HEK293 (cell line): Measurements from ENCODE around the gene RDH5.

Source experiments
- ATF2 ChIP-seq: fragments of 450-650 bp; formaldehyde crosslinking; IDR thresholded peaks from 2 replicates; pipeline ENCODE4 v1.5.1; 2016; ENCODE audit warnings: missing biosample characterization, missing genetic modification characterization, low read depth
- BCL11B ChIP-seq: fragments of 450-650 bp; formaldehyde crosslinking; IDR thresholded peaks from 2 replicates; pipeline ENCODE4 v1.5.1; 2016; ENCODE audit warnings: low read depth, missing biosample characterization, missing genetic modification characterization
- EGR2 ChIP-seq: fragments of 450-650 bp; formaldehyde crosslinking; IDR thresholded peaks from 2 replicates; pipeline ENCODE4 v1.5.1; 2016; ENCODE audit warnings: low read depth, missing biosample characterization, missing genetic modification characterization
- GFI1B ChIP-seq: fragments of 450-650 bp; formaldehyde crosslinking; IDR thresholded peaks from 2 replicates; pipeline ENCODE4 v1.5.1; 2016; ENCODE audit warnings: missing biosample characterization, missing genetic modification characterization
- KLF1 ChIP-seq: fragments of 450-650 bp; formaldehyde crosslinking; IDR thresholded peaks from 2 replicates; pipeline ENCODE4 v1.5.1; 2016; ENCODE audit warnings: missing biosample characterization, missing genetic modification characterization
- MEIS1 ChIP-seq: sonication (generic); formaldehyde crosslinking; IDR thresholded peaks from 2 replicates; pipeline ENCODE4 v1.8.1; 2022; ENCODE audit warnings: missing genetic modification reagents, mild to moderate bottlenecking, borderline replicate concordance
- PRDM2 ChIP-seq: fragments of 450-650 bp; formaldehyde crosslinking; IDR thresholded peaks from 2 replicates; pipeline ENCODE4 v1.5.1; 2016; ENCODE audit warnings: missing biosample characterization, missing genetic modification characterization, borderline replicate concordance
- SALL2 ChIP-seq: fragments of 450-650 bp; formaldehyde crosslinking; IDR thresholded peaks from 2 replicates; pipeline ENCODE4 v1.5.0; 2017; ENCODE audit warnings: missing biosample characterization, mild to moderate bottlenecking, missing genetic modification characterization, borderline replicate concordance
- SP3 ChIP-seq: fragments of 450-650 bp; formaldehyde crosslinking; IDR thresholded peaks from 2 replicates; pipeline ENCODE4 v1.5.1; 2016; ENCODE audit warnings: missing biosample characterization, missing genetic modification characterization
- ZBTB20 ChIP-seq: fragments of 450-650 bp; formaldehyde crosslinking; IDR thresholded peaks from 2 replicates; pipeline ENCODE4 v1.5.1; 2016; ENCODE audit warnings: missing biosample characterization, missing genetic modification characterization
- ZFP3 ChIP-seq: fragments of 450-650 bp; formaldehyde crosslinking; IDR thresholded peaks from 2 replicates; pipeline ENCODE4 v1.5.1; 2016; ENCODE audit warnings: low read depth, missing biosample characterization, missing genetic modification characterization
- ZNF112 ChIP-seq: fragments of 450-650 bp; formaldehyde crosslinking; IDR thresholded peaks from 2 replicates; pipeline ENCODE4 v1.5.0; 2017; ENCODE audit warnings: missing biosample characterization, missing genetic modification characterization
- ZNF114 ChIP-seq: fragments of 450-650 bp; formaldehyde crosslinking; IDR thresholded peaks from 2 replicates; pipeline ENCODE4 v1.5.0; 2017; ENCODE audit warnings: missing biosample characterization, missing genetic modification characterization
- ZNF121 ChIP-seq: fragments of 450-650 bp; formaldehyde crosslinking; IDR thresholded peaks from 2 replicates; pipeline ENCODE4 v1.5.1; 2016; ENCODE audit warnings: missing biosample characterization, missing genetic modification characterization
- ZNF350 ChIP-seq: fragments of 450-650 bp; formaldehyde crosslinking; IDR thresholded peaks from 2 replicates; pipeline ENCODE4 v1.5.0; 2017; ENCODE audit warnings: missing biosample characterization, mild to moderate bottlenecking, missing genetic modification characterization
- ZNF48 ChIP-seq: fragments of 450-650 bp; formaldehyde crosslinking; IDR thresholded peaks from 2 replicates; pipeline ENCODE4 v1.5.1; 2016; ENCODE audit warnings: missing biosample characterization, missing genetic modification characterization
- ZNF514 ChIP-seq: fragments of 450-650 bp; formaldehyde crosslinking; IDR thresholded peaks from 2 replicates; pipeline ENCODE4 v1.5.1; 2016; ENCODE audit warnings: missing biosample characterization, missing genetic modification characterization
- ZNF560 ChIP-seq: fragments of 450-650 bp; formaldehyde crosslinking; IDR thresholded peaks from 2 replicates; pipeline ENCODE4 v1.5.1; 2017; ENCODE audit warnings: missing biosample characterization, missing genetic modification characterization, borderline replicate concordance
- ZNF610 ChIP-seq: fragments of 450-650 bp; formaldehyde crosslinking; IDR thresholded peaks from 2 replicates; pipeline ENCODE4 v1.5.1; 2016; ENCODE audit warnings: missing biosample characterization, missing genetic modification characterization, borderline replicate concordance
- ZNF670 ChIP-seq: fragments of 450-650 bp; formaldehyde crosslinking; IDR thresholded peaks from 2 replicates; pipeline ENCODE4 v1.5.1; 2016; ENCODE audit warnings: missing biosample characterization, missing genetic modification characterization, low read depth
- ZNF692 ChIP-seq: fragments of 450-650 bp; formaldehyde crosslinking; IDR thresholded peaks from 2 replicates; pipeline ENCODE4 v1.5.1; 2016; ENCODE audit warnings: missing biosample characterization, missing genetic modification characterization
- ZSCAN23 ChIP-seq: fragments of 450-650 bp; formaldehyde crosslinking; IDR thresholded peaks from 2 replicates; pipeline ENCODE4 v1.5.1; 2016; ENCODE audit warnings: missing biosample characterization, missing genetic modification characterization
- ZSCAN30 ChIP-seq: fragments of 450-650 bp; IDR thresholded peaks from 2 replicates; pipeline ENCODE4 v1.5.1; 2018; ENCODE audit warnings: missing biosample characterization, mild to moderate bottlenecking, missing genetic modification characterization, moderate library complexity
- TF ChIP-seq, protein P1 (sequence below): fragments of 450-650 bp; formaldehyde crosslinking; IDR thresholded peaks from 2 replicates; pipeline ENCODE4 v1.5.1; 2016; ENCODE audit warnings: missing biosample characterization, missing genetic modification characterization
- TF ChIP-seq, protein P2 (sequence below): IDR thresholded peaks from 2 replicates; pipeline ENCODE4 v1.6.1; 2011; ENCODE audit warnings: mild to moderate bottlenecking, low read depth, low read length, borderline replicate concordance
- TF ChIP-seq, protein P3 (sequence below): fragments of 450-650 bp; formaldehyde crosslinking; IDR thresholded peaks from 2 replicates; pipeline ENCODE4 v1.5.1; 2016; ENCODE audit warnings: missing biosample characterization, missing genetic modification characterization

The RDH5 gene

DNA sequence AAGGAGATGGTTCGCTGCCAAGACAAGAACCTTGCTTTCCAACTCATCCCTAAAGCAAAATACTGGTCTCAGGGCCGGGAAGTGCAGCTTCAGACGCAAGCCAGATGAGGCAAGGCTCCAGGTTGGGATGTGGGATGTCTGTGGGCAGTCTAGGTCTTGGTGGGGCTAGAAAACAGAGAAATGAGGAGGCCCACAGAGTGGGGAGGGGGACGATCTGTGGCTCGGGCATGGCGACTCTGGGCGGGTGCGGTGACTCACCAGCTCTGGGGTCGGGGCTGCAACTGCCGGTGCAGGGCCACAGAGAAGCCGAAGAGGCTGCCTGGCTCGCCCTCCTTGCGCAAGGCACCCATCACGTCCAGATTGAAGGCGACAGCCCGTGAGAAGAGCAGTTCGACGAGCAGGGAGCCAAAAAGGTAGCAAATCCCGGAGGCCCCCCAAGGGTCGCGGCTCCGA is 12.9 kb upstream of the RDH5 start (continued):
- TF ChIP-seq, protein P1, sequence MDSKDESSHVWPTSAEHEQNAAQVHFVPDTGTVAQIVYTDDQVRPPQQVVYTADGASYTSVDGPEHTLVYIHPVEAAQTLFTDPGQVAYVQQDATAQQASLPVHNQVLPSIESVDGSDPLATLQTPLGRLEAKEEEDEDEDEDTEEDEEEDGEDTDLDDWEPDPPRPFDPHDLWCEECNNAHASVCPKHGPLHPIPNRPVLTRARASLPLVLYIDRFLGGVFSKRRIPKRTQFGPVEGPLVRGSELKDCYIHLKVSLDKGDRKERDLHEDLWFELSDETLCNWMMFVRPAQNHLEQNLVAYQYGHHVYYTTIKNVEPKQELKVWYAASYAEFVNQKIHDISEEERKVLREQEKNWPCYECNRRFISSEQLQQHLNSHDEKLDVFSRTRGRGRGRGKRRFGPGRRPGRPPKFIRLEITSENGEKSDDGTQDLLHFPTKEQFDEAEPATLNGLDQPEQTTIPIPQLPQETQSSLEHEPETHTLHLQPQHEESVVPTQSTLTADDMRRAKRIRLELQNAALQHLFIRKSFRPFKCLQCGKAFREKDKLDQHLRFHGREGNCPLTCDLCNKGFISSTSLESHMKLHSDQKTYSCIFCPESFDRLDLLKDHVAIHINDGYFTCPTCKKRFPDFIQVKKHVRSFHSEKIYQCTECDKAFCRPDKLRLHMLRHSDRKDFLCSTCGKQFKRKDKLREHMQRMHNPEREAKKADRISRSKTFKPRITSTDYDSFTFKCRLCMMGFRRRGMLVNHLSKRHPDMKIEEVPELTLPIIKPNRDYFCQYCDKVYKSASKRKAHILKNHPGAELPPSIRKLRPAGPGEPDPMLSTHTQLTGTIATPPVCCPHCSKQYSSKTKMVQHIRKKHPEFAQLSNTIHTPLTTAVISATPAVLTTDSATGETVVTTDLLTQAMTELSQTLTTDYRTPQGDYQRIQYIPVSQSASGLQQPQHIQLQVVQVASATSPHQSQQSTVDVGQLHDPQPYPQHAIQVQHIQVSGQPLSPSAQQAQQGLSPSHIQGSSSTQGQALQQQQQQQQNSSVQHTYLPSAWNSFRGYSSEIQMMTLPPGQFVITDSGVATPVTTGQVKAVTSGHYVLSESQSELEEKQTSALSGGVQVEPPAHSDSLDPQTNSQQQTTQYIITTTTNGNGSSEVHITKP (tag by site-specific recombination): 0 out of 2 replicates have a peak, but pooled peaks have one; percentile 15
- TF ChIP-seq ZNF121: no peak
- TF ChIP-seq ZNF560 (tag by site-specific recombination): no peak
- no peak for TF ChIP-seq ZNF48 (tag by site-specific recombination)
- TF ChIP-seq ZNF114 (tag by site-specific recombination): no peak
- TF ChIP-seq ZNF610: no peak
- no peak for TF ChIP-seq ZNF350 (tag by site-specific recombination)
- no peak for TF ChIP-seq ZSCAN30 (tag by site-specific recombination)
- TF ChIP-seq ZNF692 (tag by site-specific recombination): no peak
- peak; percentile 16; the same call in 1 of the 2 replicates for TF ChIP-seq KLF1 (tag by site-specific recombination)
- TF ChIP-seq PRDM2 (tag by site-specific recombination): no peak
- TF ChIP-seq ZSCAN23 (tag by site-specific recombination): 0 out of 2 replicates have a peak, but pooled peaks have one; percentile 19
- peak; percentile 70 for TF ChIP-seq EGR2 (tag by site-specific recombination)
- no peak for TF ChIP-seq ZNF514 (tag by site-specific recombination)
- TF ChIP-seq ZFP3 (tag by site-specific recombination): no peak
- TF ChIP-seq, protein P2, sequence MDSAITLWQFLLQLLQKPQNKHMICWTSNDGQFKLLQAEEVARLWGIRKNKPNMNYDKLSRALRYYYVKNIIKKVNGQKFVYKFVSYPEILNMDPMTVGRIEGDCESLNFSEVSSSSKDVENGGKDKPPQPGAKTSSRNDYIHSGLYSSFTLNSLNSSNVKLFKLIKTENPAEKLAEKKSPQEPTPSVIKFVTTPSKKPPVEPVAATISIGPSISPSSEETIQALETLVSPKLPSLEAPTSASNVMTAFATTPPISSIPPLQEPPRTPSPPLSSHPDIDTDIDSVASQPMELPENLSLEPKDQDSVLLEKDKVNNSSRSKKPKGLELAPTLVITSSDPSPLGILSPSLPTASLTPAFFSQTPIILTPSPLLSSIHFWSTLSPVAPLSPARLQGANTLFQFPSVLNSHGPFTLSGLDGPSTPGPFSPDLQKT: no peak
- TF ChIP-seq MEIS1 (CRISPR knock-in tag): no peak
- no peak for TF ChIP-seq ZNF670 (tag by site-specific recombination)
- TF ChIP-seq SALL2: no peak
- no peak for TF ChIP-seq GFI1B (tag by site-specific recombination)
- no peak for TF ChIP-seq BCL11B (tag by site-specific recombination)
- peak; percentile 61 for TF ChIP-seq ZBTB20 (tag by site-specific recombination)
- no peak for TF ChIP-seq ATF2 (tag by site-specific recombination)
- TF ChIP-seq, protein P3, sequence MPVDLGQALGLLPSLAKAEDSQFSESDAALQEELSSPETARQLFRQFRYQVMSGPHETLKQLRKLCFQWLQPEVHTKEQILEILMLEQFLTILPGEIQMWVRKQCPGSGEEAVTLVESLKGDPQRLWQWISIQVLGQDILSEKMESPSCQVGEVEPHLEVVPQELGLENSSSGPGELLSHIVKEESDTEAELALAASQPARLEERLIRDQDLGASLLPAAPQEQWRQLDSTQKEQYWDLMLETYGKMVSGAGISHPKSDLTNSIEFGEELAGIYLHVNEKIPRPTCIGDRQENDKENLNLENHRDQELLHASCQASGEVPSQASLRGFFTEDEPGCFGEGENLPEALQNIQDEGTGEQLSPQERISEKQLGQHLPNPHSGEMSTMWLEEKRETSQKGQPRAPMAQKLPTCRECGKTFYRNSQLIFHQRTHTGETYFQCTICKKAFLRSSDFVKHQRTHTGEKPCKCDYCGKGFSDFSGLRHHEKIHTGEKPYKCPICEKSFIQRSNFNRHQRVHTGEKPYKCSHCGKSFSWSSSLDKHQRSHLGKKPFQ: no peak
- no peak for TF ChIP-seq ZNF112 (tag by site-specific recombination)
- TF ChIP-seq SP3: no peak
